GM19397 (cell line): ENCODE measurements around the gene DENND1A.
"Not testable (repeated sequence)": the region's sequence is repeated elsewhere in the genome, so short reads cannot be mapped to it uniquely, and the experiment has no call there.

Source experiments
- ATAC-seq: cut with Tn5 transposase; IDR thresholded peaks from one replicate; pipeline ENCODE4 v1.9.1; 2021; ENCODE audit warnings: mild to moderate bottlenecking, moderate library complexity; ENCODE audit not compliant: unreplicated experiment

DENND1A gene

GRCh38 chr9:123445981-123446610 lies 483.8 kb downstream of the DENND1A start:
- no peak for ATAC-seq

GRCh38 chr9:123445116-123445515 lies 484.8 kb downstream of the DENND1A start:
- ATAC-seq = no peak

GRCh38 chr9:123441769-123442168 lies 488.2 kb downstream of the DENND1A start:
- no peak for ATAC-seq

- no peak for ATAC-seq
These were observed 489.7 kb downstream of the DENND1A start for GRCh38 chr9:123440256-123440655.

GRCh38 chr9:123438821-123439220 lies 491.1 kb downstream of the DENND1A start:
- no peak for ATAC-seq

DNA sequence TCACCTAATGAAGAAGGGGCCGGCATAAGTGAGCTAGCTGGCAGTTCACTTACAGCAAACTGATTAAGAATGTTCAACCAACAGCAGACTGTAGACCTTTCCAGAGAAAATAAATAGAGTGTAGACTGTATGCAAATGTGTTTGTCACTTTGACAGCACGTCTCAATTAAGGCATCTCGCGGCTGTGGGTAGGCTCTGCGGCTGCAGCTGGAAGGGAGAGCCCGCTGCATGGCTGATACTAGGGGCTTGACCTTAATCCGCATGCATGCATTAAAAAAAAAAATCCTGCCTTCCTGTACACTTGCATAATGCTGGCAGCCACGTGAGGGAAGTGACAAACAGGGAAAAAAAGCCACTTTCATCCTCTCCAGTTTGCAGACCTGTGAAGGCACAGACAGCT lies 491.6 kb downstream of the DENND1A start:
- no peak for ATAC-seq

DNA sequence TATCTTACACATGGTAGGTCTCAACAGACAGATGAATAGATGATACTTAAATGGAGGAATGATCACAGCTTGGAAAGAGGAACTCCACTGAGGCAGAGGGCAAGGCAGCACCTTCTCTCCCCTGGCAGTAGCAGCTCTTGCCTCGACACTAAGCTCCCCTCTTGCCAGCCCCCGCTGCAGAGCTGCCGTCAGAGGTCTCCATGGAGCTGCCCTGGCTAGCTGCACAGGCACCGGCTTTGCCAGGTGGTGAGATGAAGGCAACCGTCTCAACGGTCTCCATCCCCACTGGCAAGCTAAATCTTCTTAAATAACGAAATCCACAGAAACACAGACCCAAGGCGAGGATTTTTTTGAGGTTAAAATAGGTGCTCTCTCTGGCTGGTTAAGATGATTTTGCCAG lies 492.7 kb downstream of the DENND1A start:
- ATAC-seq = no peak

- ATAC-seq = no peak
These were observed 494.5 kb downstream of the DENND1A start for GRCh38 chr9:123435471-123435870.

- ATAC-seq = no peak
These were observed 495.2 kb downstream of the DENND1A start for GRCh38 chr9:123434619-123435240.

DNA sequence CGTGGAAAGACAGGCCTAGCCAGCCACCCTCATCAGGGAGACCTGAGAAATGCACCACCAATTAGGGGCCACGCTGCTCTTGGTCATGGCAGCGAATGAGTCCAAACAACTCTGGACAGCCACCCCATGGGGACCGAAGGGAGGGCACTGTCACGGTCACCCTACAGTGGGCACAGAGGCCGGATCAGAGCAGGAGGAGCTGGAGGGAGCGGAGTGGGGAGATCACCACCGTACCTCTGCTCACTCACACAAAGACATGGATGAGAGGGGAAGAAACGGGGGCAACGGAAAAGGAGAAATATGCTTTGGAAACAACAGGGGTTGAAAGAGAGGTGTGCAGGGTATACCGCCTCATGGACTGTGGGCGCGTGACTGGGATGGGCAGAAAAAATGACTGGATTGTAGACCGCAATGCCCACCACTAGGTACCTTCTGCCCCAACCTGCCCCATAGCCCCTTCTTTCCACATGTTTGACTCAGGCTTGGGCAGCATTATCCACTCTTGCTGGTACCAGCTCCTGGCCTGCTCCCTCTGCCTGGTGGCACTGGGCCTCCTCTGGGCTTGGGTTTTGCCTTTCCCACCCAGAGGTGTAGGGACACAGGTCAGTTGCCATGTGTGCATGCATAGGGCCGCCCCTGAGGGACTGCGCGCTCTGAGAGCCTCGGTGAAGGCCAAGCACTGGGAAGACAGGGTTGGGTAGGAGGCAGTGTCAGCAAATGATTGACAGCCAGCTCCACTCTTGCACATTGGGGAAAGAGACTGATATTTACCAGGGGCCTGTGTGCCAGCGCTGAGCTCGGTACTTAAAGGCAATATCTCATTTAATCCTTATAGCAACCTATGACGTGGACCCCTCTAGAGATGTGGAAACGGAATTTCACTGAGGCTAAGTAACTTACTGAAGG lies 497.3 kb downstream of the DENND1A start:
- ATAC-seq = no peak

GRCh38 chr9:123431581-123431980 lies 498.3 kb downstream of the DENND1A start:
- no peak for ATAC-seq

- not testable (repeated sequence) for ATAC-seq
These were observed 501.5 kb downstream of the DENND1A start for GRCh38 chr9:123428450-123428849.

GRCh38 chr9:123426406-123426805 lies 503.5 kb downstream of the DENND1A start:
- peak; percentile 48 for ATAC-seq

- ATAC-seq = no peak
These were observed 504.0 kb downstream of the DENND1A start for GRCh38 chr9:123425836-123426365.

DNA sequence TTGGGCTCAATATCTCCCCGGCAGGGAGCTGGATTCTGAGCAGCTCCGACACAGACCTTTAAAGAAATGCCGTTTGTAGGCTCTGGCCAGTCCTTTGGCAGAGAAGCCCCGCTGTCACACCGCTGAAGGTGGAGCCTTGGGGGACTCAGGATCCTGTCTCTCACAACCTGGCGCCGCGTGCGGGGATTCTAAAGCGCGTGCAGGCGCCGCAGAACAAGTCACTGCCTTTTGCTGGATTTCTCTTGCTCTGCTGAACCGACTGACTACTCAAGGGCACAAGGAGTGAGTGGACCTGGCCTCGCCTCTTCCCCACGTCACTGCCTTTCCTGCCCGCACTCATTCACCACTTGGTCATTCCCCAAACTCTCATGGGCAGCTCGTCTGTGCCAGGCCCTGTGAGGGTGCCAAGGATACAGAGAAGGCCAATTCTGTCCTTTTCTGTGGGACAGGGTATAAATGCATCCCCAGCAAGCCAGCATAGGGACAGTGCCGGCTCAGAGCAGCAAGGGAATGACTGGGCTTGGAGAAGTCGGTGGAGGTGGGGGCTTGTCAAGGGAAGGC lies 504.6 kb downstream of the DENND1A start:
- no peak for ATAC-seq

DNA sequence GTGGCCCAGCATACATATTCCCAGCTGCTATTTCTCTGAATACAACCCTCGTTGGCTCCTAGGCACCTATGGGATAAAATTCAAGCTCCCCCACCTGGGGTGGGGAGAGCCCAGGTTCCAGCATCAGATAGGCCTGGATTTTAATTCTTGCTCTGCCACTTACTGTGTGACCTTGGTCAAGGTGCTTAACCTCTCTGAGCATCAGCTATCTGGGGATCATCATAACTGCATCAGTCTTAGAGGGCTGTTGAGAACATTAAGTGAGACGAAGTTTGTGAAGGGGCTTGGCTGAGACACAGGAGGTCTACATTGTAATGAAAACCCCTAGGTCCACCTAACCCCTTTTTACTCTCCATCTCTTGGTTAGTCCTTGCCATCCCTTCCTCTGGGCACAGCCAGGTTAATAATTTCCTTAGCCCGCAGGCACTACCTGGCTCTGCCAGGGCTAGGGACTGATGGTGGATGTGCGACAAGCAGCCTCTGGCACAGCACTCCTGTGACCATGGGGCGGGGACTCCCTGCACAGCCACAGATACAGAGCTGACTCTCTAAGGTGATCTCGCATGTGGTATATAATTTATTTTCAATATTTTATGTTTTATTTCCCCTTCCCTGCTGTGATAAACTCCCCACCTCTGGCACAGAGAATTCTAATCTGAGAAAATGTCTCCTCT lies 505.2 kb downstream of the DENND1A start:
- no peak for ATAC-seq

GRCh38 chr9:123424131-123424530 lies 505.8 kb downstream of the DENND1A start:
- ATAC-seq = no peak

DNA sequence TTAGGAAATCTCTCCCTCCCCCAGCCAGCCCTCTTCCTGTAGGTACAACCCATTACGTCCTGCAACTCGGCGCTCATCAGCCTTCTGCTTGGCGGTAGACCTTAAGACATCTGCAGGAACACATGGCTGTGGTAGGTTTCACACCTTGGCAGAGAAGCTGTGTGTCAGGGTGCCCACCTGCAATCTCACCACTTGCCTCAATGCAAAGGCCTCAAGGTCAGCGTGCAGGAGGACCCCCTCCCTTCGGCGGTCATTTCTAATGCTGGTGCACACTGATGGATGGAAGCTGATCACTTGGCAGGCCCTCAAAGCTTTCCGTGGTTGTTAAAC lies 506.6 kb downstream of the DENND1A start:
- ATAC-seq = no peak

GRCh38 chr9:123422635-123423310 lies 507.2 kb downstream of the DENND1A start:
- no peak for ATAC-seq

- no peak for ATAC-seq
These were observed 508.0 kb downstream of the DENND1A start for GRCh38 chr9:123421801-123422455.
